Measurements from ENCODE around the gene TTL.

TTL gene

GRCh38 chr2:112584891-112585250 is 102.9 kb downstream of the TTL start:
- no peak for DNase-seq

- DNase-seq: no peak
These were observed 103.4 kb downstream of the TTL start for GRCh38 chr2:112585400-112585799.

GRCh38 chr2:112585873-112586464 is 104.0 kb downstream of the TTL start:
- DNase-seq: no peak

DNA sequence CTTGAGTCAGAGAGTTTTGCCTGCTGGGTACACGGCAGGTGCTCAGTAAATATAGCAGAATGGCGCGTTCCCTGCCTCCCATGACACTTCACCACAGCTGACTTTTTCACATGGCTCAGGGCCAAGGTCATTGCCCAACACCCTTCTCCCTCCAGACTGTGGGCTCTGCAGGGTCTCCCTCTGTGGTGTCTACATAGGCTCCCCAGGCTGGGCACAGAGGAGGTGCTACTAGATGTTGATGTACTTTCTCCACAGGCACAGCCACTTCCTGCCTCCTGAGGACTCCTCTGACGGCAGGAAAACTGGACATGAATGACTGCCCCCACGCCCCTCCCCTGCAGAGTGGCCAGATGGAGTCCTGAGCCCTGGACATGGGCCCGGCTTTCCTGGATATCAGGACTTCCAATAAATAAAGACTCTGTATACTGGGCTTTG is 106.7 kb downstream of the TTL start:
- DNase-seq: no peak

Measured in kidney glomerular epithelial cell (primary cell).